ENCODE measurements around the gene TMC5.
"Not testable (repeated sequence)": the region's sequence is repeated elsewhere in the genome, so short reads cannot be mapped to it uniquely, and the experiment has no call there.

The TMC5 gene, protein sequence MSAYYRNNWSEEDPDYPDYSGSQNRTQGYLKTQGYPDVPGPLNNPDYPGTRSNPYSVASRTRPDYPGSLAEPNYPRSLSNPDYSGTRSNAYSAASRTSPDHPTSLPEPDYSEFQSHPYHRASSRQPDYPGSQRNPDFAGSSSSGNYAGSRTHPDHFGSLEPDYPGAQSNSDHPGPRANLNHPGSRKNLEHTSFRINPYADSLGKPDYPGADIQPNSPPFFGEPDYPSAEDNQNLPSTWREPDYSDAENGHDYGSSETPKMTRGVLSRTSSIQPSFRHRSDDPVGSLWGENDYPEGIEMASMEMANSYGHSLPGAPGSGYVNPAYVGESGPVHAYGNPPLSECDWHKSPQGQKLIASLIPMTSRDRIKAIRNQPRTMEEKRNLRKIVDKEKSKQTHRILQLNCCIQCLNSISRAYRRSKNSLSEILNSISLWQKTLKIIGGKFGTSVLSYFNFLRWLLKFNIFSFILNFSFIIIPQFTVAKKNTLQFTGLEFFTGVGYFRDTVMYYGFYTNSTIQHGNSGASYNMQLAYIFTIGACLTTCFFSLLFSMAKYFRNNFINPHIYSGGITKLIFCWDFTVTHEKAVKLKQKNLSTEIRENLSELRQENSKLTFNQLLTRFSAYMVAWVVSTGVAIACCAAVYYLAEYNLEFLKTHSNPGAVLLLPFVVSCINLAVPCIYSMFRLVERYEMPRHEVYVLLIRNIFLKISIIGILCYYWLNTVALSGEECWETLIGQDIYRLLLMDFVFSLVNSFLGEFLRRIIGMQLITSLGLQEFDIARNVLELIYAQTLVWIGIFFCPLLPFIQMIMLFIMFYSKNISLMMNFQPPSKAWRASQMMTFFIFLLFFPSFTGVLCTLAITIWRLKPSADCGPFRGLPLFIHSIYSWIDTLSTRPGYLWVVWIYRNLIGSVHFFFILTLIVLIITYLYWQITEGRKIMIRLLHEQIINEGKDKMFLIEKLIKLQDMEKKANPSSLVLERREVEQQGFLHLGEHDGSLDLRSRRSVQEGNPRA

DNA sequence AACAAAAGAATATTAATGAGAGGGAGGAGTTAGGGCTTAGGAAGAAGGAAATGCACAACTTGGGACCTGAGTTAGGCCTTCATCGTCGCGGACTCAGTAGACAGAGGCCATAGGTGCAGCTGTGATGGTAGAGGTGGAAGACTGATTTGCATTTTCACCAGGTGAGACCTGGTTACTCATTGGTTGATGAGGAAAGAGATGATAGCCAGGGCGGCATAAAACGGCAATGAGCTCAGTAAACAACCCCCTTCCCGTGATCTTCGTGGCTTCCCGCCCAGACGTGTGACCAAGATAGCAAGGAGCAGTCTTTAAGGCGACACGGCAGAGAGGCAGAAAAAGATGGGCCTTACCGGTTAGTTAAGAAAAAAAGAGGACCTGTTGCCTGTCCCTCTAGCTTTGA lies at the start of gene TMC5:
Gene TMC5, plus strand, starts transcription at position 244 of the 400 bp plus-strand sequence. CDS start 22,156 bp downstream, outside the sequence.
- no peak for DNase-seq

DNA sequence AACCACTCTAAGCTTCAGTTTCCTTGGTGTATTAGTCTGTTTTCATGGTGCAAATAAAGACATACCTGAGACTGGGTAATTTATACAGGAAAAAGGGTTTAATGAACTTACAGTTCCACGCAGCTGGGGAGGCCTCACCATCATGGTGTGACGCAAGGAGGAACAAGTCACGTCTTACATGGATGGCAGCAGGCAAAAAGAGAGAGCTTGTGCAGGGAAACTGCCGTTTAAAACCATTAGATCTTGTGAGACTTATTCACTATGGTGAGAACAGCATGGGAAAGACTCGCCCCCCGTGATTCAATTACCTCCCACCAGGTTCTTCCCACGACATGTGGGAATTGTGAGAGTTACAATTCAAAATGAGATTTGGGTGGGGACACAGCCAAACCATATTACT lies 45.1 kb upstream of the TMC5 start:
- not testable (repeated sequence) for DNase-seq

DNA sequence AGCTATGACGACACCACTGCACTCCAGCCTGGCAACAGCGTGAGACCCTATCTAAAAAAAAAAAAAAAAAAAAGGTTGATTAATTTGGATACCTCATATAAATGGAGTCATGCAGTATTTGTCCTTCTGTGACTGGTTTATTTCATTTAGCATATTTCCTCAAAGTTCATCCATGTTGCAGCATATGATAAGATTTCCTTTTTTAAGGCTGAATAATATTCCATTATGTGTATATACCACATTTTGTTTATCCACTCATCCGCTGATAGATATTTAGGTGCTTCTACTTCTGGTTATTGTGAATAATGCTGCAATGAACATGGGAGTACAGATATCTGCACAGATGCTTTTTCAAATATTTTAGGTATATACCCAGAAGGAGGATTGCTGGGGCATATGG lies 43.3 kb upstream of the TMC5 start:
- no peak for DNase-seq

DNA sequence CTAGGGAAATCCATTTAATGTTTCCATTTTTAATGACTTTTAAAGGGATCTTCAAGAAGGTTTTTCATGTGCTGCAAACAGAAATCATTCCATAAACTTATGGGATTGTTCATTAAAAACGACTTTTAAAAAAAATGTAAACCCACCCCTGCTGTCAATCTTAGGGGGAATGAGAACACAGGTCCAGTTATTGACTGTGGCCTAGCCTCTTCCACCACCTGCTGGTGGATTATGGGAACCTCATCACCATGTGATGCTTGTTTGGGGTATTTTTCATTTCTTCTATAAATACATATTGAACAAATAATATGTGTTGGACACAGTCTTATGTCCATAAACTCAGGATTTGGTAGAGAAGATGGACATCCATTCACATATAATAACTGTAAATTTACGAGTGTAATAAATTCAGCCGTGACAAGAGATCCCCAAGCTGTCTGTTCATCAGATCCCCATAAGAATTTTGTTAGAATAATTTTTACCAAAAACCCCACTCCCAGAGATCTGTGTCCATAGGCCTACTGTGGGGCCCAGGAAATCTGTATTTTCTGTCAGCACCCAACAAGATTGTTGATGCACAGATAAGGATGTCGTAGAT lies 42.0 kb upstream of the TMC5 start:
- no peak for DNase-seq

DNA sequence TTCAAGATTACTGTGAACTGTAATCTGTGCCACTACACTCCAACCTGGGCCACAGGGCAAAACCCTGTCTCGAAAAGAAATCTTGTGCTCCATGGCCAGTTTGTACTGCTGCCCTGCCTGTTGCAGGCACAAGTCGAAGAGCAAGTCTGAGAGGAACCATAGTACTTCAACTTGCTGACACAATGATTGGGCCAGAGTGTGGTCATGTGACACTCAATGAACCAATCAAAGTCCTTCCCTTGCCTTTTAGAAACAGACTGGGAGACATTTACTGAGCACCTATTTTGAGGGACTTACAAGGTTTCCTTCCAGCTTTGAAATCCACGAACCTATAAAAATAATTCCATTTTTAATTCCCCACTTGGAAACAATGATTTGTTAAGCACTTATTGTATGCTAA lies 39.8 kb upstream of the TMC5 start:
- no peak for DNase-seq

DNA sequence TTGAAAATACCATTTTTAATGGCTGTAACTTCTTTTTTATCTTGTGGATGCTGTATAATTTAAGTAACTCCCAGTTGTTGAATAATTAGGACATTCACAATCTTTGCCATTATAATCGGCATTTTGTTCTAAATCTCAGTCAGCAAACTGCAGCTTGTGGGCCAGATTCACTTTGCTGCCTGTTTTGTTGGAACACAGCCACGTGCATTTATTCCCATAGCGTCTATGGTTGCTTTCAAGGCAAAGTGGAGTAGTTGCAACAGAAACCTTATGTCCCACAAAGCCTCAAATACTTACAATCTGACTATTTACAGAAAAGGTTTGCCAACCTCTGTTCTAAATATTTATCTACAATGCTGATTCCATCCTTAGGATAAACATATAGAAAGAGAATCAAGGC lies 39.2 kb upstream of the TMC5 start:
- no peak for DNase-seq

DNA sequence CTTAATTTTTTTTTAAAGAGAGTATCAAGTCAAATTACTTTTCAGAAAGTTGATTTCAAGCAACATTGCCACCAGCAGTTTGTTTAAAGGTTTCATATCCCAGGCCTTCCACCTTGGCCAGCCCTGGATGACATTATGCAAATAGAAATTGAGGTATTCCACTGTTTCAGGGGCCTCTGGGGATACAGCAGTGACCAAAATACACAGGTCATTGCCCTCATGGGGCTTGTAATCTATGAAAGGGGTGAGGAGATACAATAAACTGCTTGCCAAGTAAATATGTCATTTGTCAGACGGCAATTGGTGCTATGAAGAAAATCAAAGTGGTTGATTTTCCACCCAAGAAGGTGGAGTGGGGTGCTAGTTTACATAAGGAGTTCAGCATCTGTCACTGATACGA lies 37.8 kb upstream of the TMC5 start:
- DNase-seq, result no peak

DNA sequence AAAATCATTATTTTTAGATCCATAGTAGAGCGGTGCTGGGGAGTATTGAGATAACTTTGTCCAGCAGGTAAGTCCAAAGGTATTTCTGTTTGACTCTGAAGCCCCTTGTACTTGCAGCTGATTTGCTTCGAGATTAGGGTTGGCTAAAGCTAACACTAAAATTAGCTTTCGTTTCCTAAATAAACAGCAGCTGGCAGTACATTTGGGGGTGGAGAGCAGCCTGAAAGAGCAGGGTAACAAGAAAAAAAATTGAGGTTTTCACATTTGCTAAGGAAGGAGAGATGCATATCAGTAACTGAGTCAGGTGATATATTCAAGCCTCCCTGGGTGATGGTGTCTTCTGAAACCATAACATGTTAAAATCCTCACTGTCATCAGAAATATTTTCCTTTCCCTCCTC lies 37.4 kb upstream of the TMC5 start:
- no peak for DNase-seq

DNA sequence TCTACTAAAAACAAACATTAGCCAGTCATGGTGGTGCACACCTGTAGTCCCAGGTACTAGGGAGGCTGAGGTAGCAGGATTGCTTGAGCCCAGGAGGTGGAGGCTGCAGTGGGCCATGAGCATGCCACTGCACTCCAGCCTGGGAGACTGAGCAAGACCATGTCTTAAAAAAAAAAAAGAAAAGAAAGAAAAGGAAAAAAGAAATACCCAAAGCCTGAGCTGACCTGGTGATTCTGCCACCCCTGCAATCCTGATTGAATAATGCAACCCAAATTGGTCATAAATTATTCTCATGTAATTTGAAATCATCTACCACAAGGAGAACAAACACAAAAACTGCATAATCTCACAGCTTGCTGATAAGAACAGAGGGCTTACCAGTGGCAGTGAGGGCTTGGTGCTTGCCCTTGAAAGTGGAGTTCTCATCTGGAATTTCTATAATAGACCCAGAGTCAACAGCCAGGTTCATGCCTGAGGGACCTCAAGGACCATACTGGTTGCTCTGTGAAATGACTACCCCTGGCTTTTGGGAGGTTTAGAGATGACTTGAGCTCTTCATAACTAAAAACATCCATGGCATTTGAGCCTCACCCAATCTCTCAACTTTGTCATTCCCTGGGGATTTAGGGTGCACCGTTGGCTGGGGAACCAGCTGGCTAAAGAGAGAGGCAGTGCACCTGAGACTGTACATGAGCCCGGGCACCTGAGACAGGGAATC lies 35.4 kb upstream of the TMC5 start:
- no peak for DNase-seq

DNA sequence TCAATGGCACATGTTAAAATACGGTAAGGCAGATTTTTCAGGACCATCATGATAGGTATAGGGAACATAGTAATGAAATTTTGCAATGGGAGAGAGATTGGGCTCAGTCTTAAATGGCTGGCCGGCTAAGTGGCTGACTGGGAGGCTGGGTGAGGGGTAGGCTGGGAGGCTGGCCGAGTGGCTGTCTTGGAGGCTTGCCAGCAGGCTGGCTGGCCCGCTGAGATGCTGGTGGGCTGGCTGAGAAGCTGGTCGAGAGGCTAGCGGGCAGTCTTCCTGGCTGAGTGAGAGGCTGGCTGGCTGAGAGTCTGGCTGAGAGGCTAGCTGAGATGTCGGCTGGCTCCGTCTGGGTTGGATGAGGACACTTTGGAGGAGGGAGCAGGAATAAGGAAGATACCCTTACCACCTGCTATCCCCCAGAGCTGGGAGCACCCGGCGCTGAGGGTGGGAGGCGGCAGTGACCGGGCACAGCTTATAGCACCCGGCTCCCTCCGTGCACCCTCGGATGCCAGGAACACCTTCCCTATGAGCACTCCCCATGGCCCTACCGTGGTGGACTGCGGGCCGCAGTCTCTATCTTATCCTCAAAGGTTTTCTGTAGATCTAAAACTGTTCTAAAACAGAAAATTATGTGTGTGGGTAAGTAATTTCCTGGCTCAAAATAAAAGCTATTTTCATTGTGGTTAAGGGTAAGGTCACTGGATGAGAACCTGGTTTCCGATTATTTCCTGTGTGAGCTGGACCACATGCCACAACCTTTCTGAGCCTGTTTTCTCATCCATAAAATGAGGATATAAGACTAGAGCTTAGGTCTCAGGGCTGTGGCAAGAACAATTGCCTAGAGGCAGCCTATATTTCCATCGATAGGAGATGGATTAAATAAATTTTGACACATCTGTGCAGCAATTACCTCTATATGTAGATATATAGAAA lies 34.5 kb upstream of the TMC5 start:
- no peak for DNase-seq

DNA sequence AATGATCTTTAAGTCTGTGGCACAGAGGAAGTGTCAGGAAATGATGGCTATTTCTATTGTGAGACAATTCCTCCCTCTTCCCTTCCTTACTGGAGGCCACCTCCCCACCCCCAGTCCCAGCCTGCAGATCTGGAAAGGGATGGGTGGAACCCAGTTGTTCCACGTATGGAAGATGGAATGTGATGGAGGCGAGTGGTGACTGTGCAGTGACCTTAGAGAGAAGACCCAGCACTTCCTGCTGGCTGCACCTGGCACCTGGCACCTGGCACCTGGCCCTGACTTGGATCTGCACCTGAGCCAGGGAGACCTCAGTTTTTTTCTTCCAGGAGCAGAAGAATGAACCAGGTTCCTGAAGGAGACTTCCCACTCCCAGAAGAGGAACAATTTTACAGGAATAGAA lies 33.0 kb upstream of the TMC5 start:
- DNase-seq, result no peak

DNA sequence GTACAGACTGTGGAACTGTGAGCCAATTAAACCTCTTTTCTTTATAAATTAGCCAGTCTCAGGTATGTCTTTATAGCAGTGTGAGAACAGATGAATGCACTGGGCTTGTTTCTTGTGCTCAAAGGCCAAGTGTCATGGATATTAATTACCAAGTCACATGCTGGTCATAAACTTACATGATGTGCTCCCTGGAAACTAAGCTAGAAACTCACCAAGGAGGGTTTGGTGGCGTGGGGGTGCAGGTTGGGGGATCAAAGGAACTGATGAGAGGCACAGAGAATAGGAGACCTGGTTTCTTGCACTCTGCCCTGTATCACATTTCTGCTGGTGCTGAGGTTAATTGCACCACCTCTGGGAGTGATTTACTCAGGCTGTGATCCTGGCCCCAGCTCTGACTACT lies 31.2 kb upstream of the TMC5 start:
- DNase-seq, result no peak

DNA sequence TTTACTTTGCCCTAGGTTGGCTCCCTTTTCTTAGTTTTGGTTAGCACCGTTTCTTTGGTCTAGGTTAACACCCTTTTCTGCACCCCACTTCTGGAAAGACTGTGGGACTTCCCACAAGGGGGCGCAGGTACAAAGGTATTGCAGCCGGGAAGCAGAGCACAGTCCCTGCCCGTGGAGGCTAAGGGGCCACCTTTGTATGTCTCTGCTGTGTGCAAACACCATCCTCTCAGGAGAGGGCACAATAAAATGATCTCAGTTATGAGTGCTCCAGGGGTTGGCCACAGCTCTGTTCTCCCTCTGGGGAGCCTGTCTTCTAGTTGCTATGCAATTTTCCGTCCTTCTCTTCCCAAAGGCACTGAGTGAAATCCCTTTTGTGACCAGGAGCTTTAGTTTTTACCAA lies 28.4 kb upstream of the TMC5 start:
- DNase-seq, result no peak

DNA sequence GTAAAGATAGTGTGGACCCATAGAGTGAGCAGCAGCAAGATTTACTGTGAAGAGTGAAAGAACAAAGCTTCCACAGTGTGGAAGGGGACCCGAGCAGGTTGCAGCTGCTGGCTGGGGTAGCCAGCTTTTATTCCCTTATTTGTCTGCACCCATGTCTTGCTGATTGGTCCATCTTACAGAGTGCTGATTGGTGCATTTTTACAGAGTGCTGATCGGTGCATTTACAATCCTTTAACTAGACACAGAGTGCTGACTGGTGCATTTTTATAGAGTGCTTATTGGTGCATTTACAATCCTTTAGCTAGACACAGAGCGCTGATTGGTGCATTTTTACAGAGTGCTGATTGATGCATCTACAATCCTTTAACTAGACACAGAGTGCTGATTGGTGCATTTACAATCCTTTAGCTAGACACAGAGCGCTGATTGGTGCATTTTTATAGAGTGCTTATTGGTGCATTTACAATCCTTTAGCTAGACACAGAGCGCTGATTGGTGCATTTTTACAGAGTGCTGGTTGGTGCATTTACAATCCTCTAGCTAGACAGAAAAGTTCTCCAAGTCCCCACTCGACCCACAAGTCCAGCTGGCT lies 26.4 kb upstream of the TMC5 start:
- not testable (repeated sequence) for DNase-seq

DNA sequence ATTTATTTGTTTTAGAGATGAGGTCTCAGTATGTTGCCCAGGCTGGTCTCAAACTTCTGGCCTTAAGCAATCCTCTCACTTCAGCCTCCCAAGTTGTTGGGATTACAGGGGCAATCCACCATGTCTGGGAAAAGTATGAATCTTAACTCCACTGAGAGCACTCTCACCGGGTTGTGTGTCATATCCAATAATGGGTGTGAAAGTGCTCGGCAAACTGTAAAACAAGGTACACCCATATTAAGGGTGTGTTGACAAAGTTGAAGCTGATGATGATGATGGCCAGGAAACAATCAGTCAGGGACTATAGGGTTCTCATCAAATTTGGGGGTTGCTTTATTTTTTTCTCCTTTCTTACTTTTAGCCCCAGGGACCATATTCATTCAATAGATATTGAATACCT lies 25.3 kb upstream of the TMC5 start:
- DNase-seq, result no peak

DNA sequence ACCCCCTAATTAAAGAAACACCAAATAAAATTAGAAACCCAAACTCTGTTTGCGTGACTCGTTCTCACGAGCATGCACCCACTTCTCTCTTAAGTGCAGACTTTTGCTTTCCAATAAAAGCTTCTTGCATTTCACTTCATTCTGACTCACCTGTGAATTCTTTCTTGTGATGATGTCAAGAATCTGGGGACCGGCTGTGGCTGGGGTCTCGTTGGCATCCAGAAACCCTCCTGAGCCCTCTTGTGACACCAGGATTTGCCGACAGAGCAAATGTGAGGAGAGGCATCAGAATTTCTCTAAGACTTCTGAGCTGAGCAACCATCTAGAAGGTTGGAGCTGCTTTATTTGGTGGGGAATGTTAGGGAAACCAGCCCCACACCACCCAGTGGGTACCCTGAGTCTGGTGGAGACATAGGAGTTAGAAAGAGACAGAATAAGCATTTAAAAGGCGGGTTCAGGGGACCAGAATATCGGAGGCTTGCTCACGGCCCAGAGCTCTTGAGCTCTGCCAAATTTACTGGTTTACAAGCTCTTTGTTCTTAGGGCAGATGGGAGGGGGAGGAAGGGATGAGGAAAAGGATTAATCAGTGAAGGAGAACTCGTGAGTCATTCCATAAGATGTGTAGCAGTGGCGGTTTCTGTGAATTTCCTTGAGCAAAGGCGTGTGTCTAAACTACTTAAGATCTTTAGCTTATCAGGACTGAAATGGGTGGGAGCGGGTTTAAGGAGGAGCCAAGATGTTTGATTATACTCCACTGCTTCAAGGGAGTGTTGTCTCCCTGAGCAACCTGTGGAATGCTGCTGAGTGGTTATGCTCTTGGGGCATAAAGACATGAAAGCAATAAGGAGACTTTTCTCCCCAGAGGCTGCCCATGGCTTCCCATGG lies 24.2 kb upstream of the TMC5 start:
- DNase-seq, result no peak

DNA sequence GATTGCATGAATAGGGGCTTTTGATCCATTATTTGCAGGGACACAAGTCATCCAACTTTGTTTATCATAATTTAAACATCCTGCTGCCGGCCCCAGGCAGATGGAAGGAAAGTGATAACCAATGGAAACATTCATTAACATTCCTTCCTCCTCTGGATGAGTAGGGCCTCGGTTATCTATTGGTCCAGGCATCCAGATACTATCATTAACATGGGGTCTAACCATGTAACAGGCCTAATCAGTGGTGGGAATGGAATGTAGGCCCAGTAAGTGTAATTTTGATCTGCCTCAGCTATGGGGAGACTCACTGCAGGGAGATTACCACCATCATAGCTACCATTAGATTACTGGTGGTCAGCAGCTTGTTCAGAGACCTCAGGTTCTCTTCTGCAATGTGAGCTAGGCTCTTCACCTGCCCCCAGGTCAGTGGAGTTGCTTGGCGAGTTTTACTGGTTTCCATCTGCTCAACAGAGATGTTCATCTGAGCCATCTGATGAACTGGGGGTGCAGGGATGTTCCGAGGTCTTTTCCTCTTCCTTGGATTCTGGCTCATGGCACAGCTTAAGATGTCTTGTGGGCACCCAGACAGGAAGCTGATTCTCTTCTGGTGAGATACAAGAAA lies 21.9 kb upstream of the TMC5 start:
- not testable (repeated sequence) for DNase-seq

DNA sequence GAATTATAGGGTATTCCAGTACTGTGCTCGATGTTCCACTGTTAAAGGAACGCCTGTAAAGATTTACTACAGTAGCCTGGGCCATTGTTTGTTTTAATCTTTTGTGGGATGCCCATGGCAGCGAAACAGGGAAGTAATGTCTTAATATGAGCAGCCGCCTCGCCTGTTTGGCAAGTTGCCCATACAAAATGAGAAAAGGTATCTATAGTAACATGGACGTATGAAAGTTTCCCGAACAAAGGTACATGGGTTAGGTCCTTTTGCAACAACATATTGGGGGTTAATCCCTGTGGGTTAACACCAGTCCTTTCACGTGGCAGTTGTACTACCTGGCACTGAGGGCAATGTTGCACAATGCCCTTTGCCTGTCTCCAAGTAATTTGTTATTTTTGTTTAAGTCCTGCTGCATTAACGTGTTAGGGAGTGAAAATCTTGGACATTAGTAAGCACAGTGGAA lies 21.1 kb upstream of the TMC5 start:
- no peak for DNase-seq

DNA sequence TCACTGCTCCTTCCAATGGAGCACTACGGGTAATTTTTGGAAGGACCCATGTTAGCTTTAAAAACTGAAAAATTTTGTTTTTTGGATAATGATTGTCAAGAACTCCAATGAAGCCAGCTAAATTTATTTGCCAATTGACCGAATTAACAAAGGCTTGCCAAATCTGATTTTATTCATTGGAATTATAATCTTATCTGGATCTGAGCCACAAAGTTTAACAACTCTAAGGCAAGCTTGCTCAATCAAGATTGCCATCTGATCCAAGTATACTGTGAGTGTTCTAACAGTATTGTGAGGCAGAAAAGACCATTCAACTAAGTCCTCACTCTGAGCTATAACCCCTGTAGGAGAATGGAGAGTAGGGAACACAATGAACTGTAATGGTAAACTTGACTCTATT lies 20.3 kb upstream of the TMC5 start:
- DNase-seq, result not testable (repeated sequence)

DNA sequence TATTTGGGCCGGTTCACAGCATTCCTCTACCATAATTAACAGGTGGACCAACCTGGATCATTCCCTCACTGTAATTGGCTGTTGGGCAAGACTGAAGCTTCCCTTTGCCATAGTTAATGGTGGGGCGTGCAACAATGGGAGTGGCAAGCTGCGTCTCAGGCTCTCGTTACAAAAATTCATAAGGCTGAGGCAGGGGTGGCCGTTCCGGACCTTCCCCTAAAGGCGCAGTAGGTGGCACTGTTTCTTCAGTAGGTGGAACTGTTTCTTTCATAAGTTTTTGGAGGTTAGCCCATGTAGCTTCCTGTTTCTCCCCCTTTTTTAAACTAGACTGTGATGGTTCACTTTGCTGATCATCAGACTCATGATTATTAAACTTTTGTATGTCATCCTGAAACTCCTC lies 17.0 kb upstream of the TMC5 start:
- no peak for DNase-seq
